GM19372 (cell line): ENCODE data around the gene LRCH2.
"Not testable (repeated sequence)": the region's sequence is repeated elsewhere in the genome, so short reads cannot be mapped to it uniquely, and the experiment has no call there.

Experiments used
- ATAC-seq: cut with Tn5 transposase; IDR thresholded peaks from one replicate; pipeline ENCODE4 v1.9.1; 2021; ENCODE audit warnings: mild to moderate bottlenecking, low read depth, moderate library complexity; ENCODE audit not compliant: unreplicated experiment

Gene LRCH2

GRCh38 chrX:115214605-115215004 is 19.3 kb downstream of the LRCH2 start:
- ATAC-seq, result no peak

- no peak for ATAC-seq
Observed at GRCh38 chrX:115214151-115214550, 19.7 kb downstream of the LRCH2 start.

DNA sequence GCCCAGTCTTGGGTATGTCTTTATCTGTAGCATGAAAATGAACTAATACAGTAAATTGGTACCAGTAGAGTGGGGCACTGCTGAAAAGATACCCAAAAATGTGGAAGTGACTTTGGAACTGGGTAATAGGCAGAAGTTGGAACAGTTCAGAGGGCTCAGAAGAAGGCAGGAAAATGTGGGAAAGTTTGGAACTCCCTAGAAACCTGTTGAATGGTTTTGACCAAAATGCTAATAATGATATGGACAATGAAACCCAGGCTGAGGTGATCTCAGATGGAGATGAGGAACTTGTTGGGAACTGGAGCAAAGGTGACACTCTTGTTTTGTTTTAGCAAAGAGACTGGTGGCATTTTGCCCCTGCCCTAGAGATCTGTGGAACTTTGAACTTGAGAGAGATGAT is 24.3 kb downstream of the LRCH2 start:
- ATAC-seq, result not testable (repeated sequence)

DNA sequence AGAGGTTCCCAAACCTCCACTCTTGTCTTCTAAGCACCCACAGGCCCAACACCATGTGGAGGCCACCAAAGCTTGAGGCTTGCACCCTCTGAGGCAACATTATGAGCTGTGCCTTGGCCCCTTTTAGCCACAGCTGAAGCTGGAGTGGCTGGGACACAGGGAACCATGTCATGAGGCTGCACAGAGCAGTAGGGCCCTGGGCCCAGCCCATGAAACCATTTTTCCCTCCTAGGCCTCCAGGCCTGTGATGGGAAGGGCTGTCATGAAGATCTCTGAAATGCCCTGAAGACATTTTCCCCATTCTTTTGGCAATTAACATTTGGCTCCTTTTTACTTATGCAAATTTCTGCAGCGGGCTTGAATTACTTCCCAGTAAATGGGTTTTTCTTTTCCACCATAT is 29.9 kb downstream of the LRCH2 start:
- no peak for ATAC-seq

DNA sequence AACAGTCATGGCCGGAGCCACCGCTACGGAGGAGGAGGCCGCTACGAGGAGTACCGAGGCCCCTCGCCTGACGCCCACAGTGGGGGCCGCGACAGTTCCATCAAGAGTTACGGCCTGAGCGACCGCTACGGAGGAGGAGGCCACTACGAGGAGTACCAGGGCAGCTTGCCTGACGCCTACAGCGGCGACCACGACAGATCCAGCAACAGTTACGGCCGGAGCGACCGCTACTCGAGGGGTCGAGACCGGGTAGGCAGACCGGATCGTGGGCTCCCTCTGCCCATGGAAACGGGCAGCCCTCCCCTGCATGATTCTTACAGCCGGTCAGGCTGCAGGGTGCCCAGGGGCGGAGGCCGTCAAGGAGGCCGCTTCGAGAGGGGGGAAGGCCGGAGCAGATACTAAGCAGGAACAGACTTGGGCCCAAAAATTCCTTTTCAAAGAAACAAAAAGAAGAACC is 41.6 kb downstream of the LRCH2 start:
- no peak for ATAC-seq

DNA sequence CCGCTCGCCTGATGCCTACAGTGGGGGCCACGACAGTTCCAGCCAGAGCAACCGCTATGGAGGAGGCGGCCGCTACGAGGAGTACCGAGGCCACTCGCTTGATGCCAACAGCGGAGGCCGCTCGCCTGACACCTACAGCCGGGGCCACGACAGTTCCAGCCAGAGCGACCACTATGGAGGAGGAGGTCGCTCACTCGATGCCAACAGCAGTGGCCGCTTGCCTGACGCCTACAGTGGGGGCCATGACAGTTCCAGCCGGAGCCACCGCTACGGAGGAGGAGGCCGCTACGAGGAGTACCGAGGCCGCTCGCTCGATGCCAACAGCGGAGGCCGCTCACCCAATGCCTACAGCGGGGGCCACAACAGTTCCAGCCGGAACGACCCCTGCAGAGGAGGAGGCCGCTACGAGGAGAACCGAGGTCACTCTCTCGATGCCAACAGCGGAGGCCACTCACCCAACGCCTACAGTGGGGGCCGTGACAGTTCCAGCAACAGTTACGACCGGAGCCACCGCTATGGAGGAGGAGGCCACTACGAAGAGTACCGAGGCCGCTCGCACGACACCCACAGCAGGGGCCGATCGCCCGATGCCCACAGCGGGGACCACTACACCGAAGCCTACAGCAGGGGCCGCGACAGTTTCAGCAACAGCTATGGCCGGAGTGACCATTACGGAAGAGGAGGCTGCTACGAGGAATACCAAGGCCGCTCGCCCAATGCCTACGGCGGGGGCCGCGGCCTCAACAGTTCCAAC is 42.2 kb downstream of the LRCH2 start:
- ATAC-seq, result no peak

DNA sequence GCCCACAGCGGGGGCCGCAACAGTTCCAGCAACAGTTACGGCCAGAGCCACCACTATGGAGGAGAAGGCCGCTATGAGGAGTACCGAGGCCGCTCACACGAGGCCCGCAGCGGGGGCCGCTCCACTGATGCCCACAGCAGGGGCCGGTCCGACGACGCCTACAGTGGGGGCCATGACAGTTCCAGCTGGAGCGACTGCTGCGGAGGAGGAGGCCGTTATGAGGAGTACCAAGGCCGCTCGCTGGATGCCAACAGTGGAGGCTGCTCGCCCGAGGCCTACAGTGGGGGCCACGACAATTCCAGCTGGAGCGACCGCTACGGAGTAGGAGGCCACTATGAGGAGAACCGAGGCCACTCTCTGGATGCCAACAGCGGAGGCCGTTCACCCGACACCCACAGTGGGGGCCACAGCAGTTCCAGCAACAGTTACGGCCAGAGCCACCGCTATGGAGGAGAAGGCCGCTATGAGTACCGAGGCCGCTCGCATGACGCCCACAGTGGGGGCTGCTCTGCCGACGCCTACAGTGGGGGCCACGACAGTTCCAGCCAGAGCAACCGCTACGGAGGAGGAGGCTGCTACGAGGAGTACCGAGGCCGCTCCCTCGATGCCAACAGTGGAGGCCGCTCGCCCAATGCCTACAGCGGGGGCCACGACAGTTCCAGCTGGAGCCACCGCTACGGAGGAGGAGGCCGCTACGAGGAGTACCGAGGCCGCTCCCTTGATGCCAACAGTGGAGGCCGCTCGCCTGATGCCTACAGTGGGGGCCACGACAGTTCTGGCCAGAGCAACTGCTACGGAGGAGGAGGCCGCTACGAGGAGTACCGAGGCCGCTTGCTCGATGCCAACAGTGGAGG is 43.0 kb downstream of the LRCH2 start:
- no peak for ATAC-seq

DNA sequence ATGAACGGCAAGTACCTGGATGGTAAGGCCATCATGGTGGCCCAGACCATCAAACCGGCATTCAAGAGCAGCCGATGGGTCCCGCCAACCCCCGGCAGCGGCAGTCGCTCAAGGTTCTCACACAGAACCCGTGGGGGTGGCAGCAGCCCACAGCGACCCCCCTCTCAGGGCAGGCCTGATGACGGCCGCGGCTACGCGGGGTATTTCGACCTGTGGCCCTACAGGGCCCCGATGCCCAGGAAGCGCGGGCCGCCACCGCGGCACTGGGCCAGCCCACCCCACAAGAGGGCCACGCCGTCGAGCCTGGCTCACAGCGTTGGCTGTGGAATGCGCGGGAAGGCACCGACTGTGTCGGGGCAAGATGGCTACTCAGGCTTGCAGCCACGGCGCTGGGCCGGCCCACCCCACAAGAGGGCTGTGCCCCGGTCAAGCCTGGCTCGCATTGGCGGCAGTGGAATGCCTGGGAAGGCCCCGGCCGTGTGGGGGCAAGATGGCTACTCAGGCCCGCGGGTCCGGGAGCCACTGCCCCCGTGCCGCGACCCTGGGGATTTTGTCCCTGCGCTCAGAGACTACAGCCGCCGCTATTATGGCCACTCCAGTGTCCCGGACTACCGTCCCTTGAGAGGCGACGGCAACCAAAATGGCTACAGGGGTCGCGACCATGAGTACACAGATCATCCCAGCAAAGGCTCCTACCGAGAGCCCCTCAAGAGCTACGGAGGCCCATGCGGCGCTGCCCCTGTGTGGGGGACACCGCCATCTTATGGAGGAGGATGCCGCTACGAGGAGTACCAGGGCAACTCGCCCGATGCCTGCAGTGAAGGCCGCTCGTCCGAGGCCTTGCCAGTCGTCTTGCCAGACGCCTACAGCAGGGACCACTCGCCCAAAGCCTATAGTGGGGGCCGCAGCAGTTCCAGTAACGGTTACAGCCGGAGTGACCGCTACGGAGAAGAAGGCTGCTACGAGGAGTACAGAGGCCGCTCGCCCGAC is 44.0 kb downstream of the LRCH2 start:
- no peak for ATAC-seq

DNA sequence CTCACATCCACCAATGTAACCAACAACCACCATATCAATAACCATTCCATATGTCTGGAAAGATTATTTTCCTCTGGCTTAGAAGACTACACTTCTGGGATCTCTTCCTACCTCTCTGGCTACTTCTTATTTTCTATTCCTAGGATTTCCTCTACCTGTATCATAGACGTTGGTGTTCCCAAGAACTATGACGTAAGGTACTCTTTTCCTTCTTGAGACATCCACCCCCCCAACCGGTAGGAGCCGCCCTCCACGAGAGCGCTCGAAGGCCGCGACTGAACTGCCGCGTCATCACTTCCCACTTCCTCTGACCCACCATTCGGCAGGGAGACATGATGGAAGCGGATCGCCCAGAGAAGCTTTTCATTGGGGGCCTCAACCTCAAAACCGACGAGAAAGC is 44.8 kb downstream of the LRCH2 start, which contains the start of gene RBMXL3:
TSS of gene RBMXL3 (plus strand) at position 301 of the 400 bp plus-strand sequence. CDS start at position 333, 32 bp downstream.
- no peak for ATAC-seq

DNA sequence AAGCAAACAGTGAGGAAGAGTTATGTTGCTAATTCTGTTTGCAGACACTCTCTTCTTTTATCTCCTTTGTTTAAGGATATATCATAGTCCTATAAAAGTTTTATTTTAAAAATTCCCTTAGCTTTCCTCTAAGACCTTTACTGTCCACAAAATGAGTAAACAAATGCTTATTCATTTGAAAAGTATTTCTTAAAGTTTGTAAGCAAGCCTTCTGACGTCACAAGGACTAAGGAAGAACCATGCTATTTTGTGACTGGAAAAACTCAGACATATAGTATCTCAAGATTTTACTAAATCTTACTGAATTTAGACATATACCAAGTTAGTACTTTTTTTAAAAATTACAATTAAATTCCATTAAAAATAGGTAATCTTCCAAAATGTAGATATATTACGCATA is 49.9 kb downstream of the LRCH2 start:
- no peak for ATAC-seq

DNA sequence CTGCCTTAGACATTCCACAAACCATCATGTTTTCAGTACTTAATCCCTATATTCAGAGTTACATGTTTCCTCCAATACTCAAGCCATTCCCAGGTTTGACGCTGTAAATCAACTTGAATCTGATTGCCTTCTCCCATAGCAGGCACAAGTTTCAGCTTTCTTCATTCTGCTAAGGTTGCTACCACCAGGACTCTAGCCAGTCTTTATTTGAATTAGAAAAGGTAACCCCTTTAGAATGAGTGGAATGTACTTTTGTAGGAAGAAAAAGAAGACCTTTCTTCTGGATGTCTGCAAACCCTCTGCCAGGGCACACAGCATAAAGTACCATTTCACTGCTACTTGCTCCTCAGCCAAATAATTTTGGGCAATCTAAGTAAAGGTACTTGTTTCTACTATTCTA is 55.4 kb downstream of the LRCH2 start:
- ATAC-seq, result no peak

- ATAC-seq, result no peak
Observed at GRCh38 chrX:115177932-115178331, 56.0 kb downstream of the LRCH2 start.

- ATAC-seq, result no peak
Observed at GRCh38 chrX:115174548-115174947, 59.3 kb downstream of the LRCH2 start.

DNA sequence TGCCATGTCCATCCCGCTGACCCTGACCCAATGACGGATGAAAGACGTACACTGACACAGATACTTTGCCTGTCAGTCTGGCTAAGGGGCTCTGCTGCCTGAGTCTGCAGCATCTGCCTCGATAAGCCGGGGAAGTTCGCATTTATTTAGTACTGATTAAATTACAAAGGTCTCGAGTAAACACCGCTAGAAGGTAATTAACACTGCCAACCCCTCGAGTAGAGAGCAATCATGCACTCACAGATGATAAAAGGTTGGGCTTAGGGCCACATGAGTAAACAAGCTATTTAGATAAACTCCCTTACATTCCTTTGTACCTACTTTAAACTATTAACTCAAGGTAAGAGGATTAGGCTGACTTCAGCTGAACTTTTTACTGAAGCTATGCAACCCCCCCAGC is 60.7 kb downstream of the LRCH2 start:
- ATAC-seq, result no peak

DNA sequence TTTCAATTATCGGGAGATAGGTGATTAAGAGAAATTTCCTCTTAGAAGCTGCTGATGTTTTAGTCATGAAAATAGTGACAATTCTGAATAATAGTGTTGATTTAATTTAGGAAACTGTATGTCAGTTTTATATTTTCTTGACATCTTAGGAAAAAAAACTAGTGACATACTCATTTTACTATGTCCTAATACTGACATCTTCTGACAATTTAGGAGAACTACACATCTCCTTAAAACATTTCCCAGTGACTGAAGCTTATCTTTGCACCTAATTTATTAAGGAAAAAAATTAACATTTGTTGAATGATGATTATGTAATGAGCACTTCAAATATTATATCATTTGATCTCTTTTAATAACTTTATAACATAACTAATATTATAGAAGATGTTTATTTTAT is 86.7 kb downstream of the LRCH2 start:
- ATAC-seq, result no peak

- ATAC-seq, result no peak
Observed at GRCh38 chrX:115142057-115142456, 91.8 kb downstream of the LRCH2 start.

DNA sequence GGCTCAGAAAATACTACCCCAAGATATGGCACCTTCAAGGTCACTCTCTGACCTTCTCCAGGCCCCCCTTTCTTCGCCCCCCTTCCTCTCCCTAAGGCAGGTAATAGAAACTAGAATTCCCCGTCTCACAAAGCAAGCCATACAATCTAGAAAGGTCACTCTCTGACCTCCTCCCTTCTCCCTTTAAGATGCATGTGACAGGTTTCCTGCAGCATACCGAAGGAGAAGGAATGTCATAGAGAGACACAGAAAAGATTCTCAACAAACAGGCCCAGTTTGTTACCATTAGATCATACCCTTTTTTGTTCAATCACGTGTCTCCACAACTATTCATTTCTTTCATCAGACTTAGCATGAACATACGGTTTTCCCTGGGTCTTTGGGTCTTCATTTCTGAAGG is 95.9 kb downstream of the LRCH2 start:
- ATAC-seq, result no peak

GRCh38 chrX:115134382-115134781 is 99.5 kb downstream of the LRCH2 start:
- no peak for ATAC-seq

DNA sequence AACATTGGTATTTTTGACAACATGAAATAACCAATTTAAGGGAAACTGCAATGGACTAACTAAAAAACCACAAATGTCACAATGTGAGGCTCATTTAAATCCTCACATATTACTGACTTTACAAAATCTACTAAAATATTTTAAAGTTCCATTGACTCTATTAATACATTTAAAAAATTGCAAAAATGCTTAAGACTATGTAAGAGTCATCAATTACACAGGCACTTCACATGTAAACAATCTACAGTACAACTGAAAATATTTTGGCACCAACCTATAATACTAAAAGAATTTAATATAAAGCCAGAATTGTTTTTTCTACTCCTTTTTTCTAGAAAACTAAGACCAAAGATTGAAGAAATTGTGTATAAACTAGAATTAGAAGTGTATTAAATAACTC is 121.5 kb downstream of the LRCH2 start:
- ATAC-seq, result no peak

DNA sequence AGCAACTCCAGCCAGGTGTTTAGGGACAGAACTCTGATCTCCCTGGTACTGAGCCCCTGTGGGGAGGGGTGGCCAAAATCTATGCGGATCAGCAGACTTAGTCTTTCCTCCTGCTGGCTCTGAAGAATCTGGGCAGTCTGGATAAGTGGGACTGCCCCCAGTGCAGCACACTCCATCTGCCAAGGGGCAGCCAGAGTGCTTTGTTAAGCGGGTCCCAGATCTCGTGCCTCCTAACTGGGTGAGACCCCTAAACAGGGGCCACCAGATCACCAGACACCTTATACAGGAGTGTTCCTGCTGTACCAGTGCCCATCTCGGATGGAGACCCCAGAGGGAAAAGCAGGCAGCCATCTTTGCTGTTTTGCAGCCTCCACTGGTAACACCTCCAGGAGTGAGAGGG is 135.0 kb downstream of the LRCH2 start:
- no peak for ATAC-seq
